ENCODE measurements around the gene MCOLN2.

GRCh38 chr1:84896279-84896678 lies 100.6 kb downstream of the MCOLN2 start:
- no peak for TF ChIP-seq ATF3 (IDR thresholded peaks at IDR 0.05)
- no peak for TF ChIP-seq CTCF (IDR thresholded peaks at IDR 0.05 in 2 of 3, conservative IDR thresholded peaks at IDR 0.05 in 1 of 3; ENCODE audit: borderline replicate concordance in 1 of 3, insufficient read depth in 1 of 3, low read depth in 2 of 3, low read length in 2 of 3)
